Measurements from ENCODE around the gene ANKRD65.

DNA sequence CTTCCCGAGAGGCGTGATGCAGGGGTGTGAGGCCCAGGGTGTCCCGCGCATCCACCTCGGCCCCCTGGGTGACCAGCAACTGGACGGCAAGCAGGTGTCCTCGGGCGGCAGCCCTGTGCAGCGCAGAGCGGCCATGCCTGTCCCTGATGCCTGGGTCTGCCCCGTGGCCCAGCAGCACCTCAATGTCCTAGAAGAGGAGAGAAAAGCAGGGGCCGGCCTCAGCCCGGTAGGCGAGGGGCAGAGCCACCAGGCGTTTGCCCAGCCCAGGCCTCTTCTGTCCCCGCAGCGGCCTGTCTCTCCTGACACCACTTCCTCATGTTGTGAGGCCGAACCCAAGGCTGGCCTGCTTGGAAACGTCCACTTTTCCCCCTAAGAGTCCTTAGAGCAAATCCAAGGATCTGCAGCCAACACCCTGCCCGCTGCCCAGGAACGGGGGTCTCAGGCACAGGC lies 1.7 kb downstream of the ANKRD65 start:
- TF ChIP-seq POLR2A (IDR thresholded peaks at IDR 0.05) = no peak
- TF ChIP-seq, protein P1, sequence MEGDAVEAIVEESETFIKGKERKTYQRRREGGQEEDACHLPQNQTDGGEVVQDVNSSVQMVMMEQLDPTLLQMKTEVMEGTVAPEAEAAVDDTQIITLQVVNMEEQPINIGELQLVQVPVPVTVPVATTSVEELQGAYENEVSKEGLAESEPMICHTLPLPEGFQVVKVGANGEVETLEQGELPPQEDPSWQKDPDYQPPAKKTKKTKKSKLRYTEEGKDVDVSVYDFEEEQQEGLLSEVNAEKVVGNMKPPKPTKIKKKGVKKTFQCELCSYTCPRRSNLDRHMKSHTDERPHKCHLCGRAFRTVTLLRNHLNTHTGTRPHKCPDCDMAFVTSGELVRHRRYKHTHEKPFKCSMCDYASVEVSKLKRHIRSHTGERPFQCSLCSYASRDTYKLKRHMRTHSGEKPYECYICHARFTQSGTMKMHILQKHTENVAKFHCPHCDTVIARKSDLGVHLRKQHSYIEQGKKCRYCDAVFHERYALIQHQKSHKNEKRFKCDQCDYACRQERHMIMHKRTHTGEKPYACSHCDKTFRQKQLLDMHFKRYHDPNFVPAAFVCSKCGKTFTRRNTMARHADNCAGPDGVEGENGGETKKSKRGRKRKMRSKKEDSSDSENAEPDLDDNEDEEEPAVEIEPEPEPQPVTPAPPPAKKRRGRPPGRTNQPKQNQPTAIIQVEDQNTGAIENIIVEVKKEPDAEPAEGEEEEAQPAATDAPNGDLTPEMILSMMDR (IDR thresholded peaks at IDR 0.05) = no peak
